Stimulated activated naive CD8-positive, alpha-beta T cell treated with anti-CD3 and anti-CD28 coated beads, Interleukin-15, Interleukin-2, amounts not matched to agents 100 ng/mL and 50 ng/mL, for 24 hours (primary cell): ENCODE results near the gene HES4.
A peak's percentile ranks its signal among the peaks of the same experiment; 100 is the strongest.
"Not testable (repeated sequence)": the region's sequence is repeated elsewhere in the genome, so short reads cannot be mapped to it uniquely, and the experiment has no call there.

Experiments
- H3K27ac Mint-ChIP-seq: one replicate; pipeline ENCODE4 v1.8.0; 2021; ENCODE audit warnings: mild to moderate bottlenecking, mixed read lengths
- H3K27me3 Mint-ChIP-seq: one replicate; pipeline ENCODE4 v1.8.0; 2021; ENCODE audit warnings: mixed read lengths
- H3K36me3 Mint-ChIP-seq: one replicate; pipeline ENCODE4 v1.8.0; 2021; ENCODE audit warnings: low read depth, mixed read lengths
- H3K4me1 Mint-ChIP-seq: one replicate; pipeline ENCODE4 v1.8.0; 2021; ENCODE audit warnings: low read depth, mixed read lengths
- H3K4me3 Mint-ChIP-seq: one replicate; pipeline ENCODE4 v1.8.0; 2021; ENCODE audit warnings: mild to moderate bottlenecking, mixed read lengths
- H3K9me3 Mint-ChIP-seq: one replicate; pipeline ENCODE4 v1.8.0; 2021; ENCODE audit warnings: mixed read lengths

Gene HES4

DNA sequence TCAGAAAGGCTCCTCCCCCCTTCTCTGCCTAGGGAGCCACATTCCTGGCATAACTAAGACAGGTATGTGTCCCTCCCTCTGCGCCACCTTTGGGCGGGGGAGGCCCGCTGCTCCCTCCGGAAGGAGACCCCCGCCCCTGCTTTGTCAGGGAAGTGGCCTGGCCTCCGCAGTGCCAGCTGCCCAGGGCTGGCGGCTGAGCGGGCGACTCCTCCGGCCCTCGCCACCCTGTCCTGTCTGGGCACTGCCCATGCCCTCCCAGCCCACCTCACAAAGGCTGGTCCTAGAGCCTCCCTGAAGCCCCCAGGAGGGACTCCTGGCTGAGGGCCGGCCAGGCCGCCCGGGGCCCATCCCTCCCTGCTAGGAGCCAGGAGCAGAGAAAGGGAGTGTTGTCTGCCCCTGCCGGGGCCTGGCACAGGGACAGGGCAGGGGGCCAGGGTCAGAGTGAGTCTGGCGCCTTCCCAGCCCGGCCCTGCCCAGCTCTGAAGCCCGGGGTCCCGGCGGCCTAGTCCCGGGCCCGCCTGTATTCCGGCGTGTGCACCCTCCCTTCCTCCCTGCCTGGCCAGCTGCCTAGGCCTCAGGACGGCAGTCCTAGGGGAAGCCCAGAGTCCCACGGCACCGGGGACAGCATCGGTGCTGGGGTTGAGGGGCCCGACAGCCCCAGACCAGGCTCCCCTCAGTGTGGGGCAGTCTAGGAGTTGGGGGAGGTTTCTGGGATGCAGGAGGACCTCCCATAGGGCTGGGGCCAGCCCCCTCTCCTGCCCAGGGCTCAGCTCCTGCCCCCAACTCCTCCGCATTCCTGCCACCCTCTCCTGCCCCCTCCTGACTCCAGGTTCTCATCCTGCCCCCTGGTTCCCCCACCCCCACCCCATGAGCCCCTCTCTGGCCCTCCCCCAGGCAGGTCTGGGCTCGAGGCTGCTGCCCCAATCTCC lies 25.1 kb upstream of the HES4 start:
- no peak overlapping the region for H3K27ac Mint-ChIP-seq
- no peaks in the 10 kb centered on the region for H3K36me3 Mint-ChIP-seq
- peaks cover 4% of the 10 kb centered on the region for H3K4me1 Mint-ChIP-seq
- no peak overlapping the region for H3K4me3 Mint-ChIP-seq
- H3K27me3 Mint-ChIP-seq = no peaks in the 10 kb centered on the region
- no peaks in the 10 kb centered on the region for H3K9me3 Mint-ChIP-seq

GRCh38 chr1:1024149-1024770 lies 24.4 kb upstream of the HES4 start:
- H3K27me3 Mint-ChIP-seq = no peaks in the 10 kb centered on the region

GRCh38 chr1:1023700-1024099 lies 23.8 kb upstream of the HES4 start:
- Mint-ChIP-seq H3K27ac (no peak overlapping the region), H3K9me3 (no peaks in the 10 kb centered on the region), H3K4me3 (no peak overlapping the region), H3K27me3 (no peaks in the 10 kb centered on the region), H3K4me1 (peaks cover 4% of the 10 kb centered on the region), H3K36me3 (no peaks in the 10 kb centered on the region)

More at GRCh38 chr1:1024149-1024770, 24.4 kb upstream of the HES4 start:
- Mint-ChIP-seq H3K4me1 (peaks cover 4% of the 10 kb centered on the region), H3K4me3 (no peak overlapping the region), H3K36me3 (no peaks in the 10 kb centered on the region), H3K9me3 (no peaks in the 10 kb centered on the region), H3K27ac (no peak overlapping the region)

GRCh38 chr1:1022302-1023009 lies 22.6 kb upstream of the HES4 start:
- Mint-ChIP-seq H3K36me3 (no peaks in the 10 kb centered on the region), H3K27me3 (no peaks in the 10 kb centered on the region), H3K4me1 (peaks cover 4% of the 10 kb centered on the region), H3K4me3 (no peak overlapping the region), H3K27ac (no peak overlapping the region), H3K9me3 (no peaks in the 10 kb centered on the region)

DNA sequence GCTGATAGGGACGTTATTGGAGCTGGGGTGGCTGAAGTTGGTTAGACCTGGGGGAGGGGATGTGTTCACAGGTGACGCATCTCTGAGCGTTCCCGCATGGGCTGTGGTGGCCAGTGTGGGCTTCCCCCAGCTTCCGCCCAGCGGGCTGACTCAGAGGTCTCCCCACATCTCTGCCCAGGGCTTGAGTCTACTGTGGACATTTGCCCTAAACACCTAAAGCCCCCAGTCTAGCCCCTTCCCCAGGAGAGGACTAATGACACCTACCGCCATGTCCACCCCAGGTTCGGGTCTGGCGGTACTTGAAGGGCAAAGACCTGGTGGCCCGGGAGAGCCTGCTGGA lies 22.0 kb upstream of the HES4 start:
- H3K36me3 Mint-ChIP-seq = no peaks in the 10 kb centered on the region
- H3K4me3 Mint-ChIP-seq = no peak overlapping the region
- H3K27me3 Mint-ChIP-seq = no peaks in the 10 kb centered on the region
- H3K9me3 Mint-ChIP-seq = no peaks in the 10 kb centered on the region
- H3K4me1 Mint-ChIP-seq = peaks cover 10% of the 10 kb centered on the region
- H3K27ac Mint-ChIP-seq = no peak overlapping the region

DNA sequence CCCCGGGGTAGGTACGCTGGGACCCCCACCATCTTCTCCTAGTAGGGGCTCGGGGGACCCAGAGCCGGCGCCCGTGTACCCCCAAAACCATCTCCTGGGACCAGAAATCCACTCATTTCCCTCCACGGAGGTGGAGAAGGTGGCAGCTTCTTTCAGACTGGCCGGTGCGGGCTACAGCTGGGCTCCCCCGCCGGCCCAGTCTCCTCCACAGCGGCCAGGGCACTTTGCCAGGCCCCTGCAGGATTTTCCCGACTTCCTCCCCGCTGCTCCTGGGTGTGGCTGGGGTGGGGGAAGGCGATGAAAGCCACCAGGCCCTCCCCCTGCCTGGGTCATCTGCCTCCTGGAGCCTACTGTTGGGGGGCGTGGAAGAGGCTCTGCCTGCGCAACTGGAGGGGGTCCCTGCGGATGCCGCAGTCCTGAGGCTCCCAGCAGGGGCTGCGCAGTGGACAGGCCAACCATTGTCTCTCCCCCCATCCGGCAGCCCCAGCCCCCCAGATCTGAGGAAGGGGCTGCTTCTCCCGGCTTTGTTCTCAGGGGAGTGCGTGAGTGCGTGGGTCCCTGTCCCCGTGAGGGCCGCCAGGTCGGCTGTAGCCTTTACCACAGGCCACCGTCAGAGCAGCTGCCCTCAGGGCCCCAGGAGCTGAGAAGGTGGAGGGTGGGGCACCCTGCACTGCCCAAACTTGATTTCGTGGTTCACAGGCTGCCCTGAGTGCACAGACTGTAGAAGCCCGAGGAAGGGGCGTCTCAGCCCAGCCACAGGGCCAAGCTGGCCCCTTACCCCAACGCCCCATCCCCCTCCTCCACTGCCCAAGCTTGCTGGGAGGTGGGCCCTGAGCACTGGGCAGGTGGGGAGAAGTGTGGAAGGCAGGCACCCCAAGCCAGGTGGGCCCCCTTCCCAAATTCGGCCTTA lies 21.4 kb upstream of the HES4 start:
- H3K4me3 Mint-ChIP-seq = peak overlapping the region; percentile 23
- no peaks in the 10 kb centered on the region for H3K27me3 Mint-ChIP-seq

DNA sequence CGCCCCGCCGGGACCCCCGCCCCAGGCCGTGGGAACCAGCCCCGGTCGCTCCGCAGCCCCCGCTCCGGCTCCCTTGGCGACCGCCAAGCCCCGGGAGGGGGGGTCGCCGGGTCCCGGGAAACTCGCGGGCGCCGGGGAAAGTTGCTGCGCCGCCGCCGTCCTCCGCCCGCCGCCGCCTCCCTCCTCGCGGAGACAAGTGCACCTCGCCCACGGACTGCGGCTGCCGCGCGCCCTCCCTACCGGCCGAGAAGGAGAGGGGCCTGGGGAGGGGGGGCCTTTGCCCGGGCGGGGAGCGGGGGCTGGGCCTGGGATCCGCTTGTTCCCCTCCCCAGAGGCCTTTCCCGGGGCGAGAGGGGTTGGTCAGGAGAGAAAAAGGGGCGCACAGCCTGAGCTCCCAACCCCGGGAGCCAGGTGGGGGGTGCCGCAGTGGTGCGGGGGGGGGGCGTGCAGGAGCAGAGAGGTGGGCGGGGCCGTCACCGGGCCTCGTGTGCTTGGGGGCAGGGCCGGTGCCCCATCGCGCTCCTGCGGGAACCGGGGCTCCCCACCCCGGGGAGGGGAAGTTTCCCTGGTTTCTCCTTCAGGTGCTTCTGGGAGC lies 20.6 kb upstream of the HES4 start:
- Mint-ChIP-seq H3K36me3 (no peaks in the 10 kb centered on the region), H3K9me3 (no peaks in the 10 kb centered on the region), H3K4me1 (peaks cover 10% of the 10 kb centered on the region), H3K27ac (no peak overlapping the region), H3K4me3 (no peak overlapping the region), H3K27me3 (no peaks in the 10 kb centered on the region)

More for the DNA sequence above, 21.4 kb upstream of the HES4 start:
- no peak overlapping the region for H3K27ac Mint-ChIP-seq
- peaks cover 10% of the 10 kb centered on the region for H3K4me1 Mint-ChIP-seq
- no peaks in the 10 kb centered on the region for H3K36me3 Mint-ChIP-seq
- H3K9me3 Mint-ChIP-seq = no peaks in the 10 kb centered on the region

- H3K27me3 Mint-ChIP-seq = no peaks in the 10 kb centered on the region
- H3K27ac Mint-ChIP-seq = no peak within 1 kb of the TSS
- H3K9me3 Mint-ChIP-seq = no peaks in the 10 kb centered on the region
- peaks cover 13% of the 10 kb centered on the region for H3K4me1 Mint-ChIP-seq
- H3K36me3 Mint-ChIP-seq = no peaks in the 10 kb centered on the region
- peak within 1 kb of the TSS; percentile 56 for H3K4me3 Mint-ChIP-seq
Measured at GRCh38 chr1:1020000-1020404, 20.1 kb upstream of the HES4 start, which contains the start of gene AGRN. Gene AGRN, plus strand, starts transcription at chr1:1020120. Its CDS starts 53 bp downstream, at chr1:1020173.

DNA sequence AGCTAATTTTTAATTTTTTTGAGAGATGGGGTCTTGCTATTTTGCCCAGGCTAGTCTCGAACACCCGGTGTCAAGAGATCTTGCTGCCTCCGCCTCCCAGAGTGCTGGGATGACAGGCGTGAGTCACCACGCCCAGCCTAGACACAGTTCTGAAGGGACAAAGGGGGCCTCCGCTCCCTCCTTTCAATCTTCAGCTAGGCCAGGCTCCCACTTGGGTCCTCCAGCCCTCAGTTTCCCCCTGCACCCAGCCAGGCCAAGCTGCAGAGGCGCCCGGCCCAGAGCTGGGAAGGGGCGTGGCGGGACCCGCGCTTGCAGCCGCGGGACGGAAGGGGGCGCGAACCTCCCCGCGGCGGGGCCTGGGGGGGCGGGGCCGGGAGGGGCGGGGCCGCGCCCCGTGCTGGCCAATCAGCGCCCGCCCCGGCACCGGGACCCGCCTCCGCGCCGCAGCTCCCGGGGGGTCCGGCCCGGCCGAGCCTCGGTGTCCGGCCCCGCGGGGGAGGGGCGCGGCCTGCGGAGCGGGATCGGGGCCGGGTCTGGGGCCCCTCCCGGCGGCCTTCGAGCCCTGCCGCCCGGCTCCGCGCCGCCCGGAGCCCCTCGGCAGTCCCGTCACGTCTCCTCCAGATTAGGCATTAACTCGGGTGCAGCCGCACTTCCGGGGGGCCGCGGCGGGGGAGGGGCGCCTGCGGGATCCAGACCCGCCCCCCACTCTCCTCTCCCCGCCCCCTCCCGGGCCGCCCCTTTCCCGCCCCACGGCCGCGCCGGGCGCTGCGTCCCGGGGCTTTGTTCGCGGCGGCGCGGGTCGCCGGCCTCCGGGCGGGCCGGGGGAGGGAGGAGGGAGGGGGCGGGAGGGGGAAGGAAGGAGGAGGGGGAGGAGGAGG lies 19.5 kb upstream of the HES4 start:
- Mint-ChIP-seq H3K4me1 (peaks cover 19% of the 10 kb centered on the region), H3K4me3 (peak overlapping the region; percentile 56), H3K36me3 (no peaks in the 10 kb centered on the region), H3K27me3 (no peaks in the 10 kb centered on the region), H3K9me3 (no peaks in the 10 kb centered on the region), H3K27ac (no peak overlapping the region)

- H3K27me3 Mint-ChIP-seq, H3K9me3 Mint-ChIP-seq: not testable (repeated sequence)
Measured at GRCh38 chr1:1018321-1018685, 18.4 kb upstream of the HES4 start.

GRCh38 chr1:1017397-1018320 lies 17.8 kb upstream of the HES4 start:
- peaks cover 36% of the 10 kb centered on the region for H3K4me1 Mint-ChIP-seq
- peak overlapping the region; percentile 49 for H3K4me3 Mint-ChIP-seq
- H3K36me3 Mint-ChIP-seq, H3K9me3 Mint-ChIP-seq, H3K27ac Mint-ChIP-seq, H3K27me3 Mint-ChIP-seq: not testable (repeated sequence)

More at GRCh38 chr1:1018321-1018685, 18.4 kb upstream of the HES4 start:
- peaks cover 30% of the 10 kb centered on the region for H3K4me1 Mint-ChIP-seq
- not testable (repeated sequence) for H3K27ac Mint-ChIP-seq, H3K36me3 Mint-ChIP-seq, H3K4me3 Mint-ChIP-seq

DNA sequence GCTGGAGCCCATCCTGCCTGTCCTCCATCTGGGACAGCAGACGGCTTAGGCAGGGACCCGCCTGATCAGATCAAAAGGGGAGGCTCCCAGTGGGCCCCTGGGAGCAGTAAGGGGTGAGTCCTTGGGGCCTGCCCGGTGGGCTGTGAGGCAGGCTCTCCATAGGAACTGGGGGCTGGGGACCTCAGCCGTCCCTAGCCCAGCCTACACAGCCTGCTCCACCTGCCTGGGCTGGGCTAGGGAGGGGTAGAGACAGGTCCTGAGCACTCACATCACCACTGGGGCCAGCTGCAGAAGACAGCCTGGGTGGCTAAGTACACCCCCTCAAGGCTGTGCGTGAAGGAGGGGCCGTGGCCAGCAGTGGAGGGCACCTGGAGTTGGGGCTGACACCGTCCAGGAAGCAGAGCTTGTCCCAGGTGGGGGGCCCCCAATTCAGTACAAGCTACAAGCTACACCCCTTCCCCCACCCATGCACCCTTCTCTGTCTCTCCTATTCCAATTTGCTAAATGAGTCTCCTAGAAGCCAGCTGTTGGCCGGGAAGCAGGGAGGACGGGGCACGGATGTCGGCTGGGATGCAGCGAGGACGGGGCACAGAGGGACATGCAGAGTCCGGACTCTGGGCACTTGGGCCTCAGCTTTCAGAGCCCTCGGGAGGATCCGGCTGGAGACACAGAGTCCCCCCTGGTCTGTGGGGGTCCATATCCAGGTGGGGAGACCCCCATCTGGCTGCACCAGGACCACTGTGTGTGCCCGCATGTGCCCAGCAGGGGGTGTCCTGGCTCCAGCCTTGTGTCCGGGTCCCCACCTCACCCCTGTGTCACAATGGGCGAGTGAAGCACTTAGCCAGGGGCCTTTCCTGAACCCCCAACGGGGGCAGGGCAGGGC lies 15.1 kb upstream of the HES4 start:
- H3K9me3 Mint-ChIP-seq = no peaks in the 10 kb centered on the region
- no peaks in the 10 kb centered on the region for H3K27me3 Mint-ChIP-seq
- H3K4me1 Mint-ChIP-seq = peaks cover 39% of the 10 kb centered on the region
- H3K27ac Mint-ChIP-seq = peak overlapping the region; percentile 98
- peaks cover 5% of the 10 kb centered on the region for H3K36me3 Mint-ChIP-seq
- peak overlapping the region; percentile 93 for H3K4me3 Mint-ChIP-seq
